ENCODE measurements around the gene FANCB.

DNA sequence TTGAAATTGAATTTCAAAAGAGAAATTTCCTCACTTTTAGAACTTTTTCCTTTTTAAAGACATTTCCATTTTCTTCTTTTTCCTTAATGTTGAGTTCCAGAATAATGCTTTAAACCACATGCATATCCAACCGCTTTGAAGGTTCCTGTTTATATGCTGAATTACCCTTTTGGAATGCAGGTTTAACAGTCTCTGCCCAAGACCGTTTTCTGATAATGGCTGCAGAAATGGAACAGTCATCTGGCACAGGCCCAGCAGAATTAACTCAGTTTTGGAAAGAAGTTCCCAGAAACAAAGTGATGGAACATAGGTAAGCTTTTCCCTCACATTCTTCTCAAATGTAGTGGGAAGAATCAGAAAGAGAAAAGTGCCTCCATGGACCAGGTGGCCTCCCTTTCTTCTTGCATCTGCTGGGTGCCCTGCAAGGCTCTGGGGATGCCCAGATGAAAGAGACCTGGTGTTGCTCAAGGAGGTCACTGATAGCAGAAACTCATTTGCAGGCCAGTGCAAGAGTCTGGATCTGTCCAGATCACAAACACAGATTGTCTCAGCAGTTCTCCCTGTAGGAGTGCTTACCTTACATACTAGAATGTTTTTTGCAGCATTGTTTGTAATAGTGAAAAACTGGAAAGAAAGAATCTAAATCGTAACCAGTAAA, 43.3 kb upstream of the FANCB start:
- TF ChIP-seq, protein P1, sequence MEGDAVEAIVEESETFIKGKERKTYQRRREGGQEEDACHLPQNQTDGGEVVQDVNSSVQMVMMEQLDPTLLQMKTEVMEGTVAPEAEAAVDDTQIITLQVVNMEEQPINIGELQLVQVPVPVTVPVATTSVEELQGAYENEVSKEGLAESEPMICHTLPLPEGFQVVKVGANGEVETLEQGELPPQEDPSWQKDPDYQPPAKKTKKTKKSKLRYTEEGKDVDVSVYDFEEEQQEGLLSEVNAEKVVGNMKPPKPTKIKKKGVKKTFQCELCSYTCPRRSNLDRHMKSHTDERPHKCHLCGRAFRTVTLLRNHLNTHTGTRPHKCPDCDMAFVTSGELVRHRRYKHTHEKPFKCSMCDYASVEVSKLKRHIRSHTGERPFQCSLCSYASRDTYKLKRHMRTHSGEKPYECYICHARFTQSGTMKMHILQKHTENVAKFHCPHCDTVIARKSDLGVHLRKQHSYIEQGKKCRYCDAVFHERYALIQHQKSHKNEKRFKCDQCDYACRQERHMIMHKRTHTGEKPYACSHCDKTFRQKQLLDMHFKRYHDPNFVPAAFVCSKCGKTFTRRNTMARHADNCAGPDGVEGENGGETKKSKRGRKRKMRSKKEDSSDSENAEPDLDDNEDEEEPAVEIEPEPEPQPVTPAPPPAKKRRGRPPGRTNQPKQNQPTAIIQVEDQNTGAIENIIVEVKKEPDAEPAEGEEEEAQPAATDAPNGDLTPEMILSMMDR (IDR thresholded peaks at IDR 0.05), result no peak
- no peak for TF ChIP-seq POLR2A (IDR thresholded peaks at IDR 0.05)

All from adrenal gland (tissue), 5 donors.